Measurements from ENCODE around the gene SND1.

SND1 gene

GRCh38 chr7:127651556-127652332, at the start of gene SND1:
Gene SND1 (plus strand): TSS chr7:127652194. CDS start chr7:127652374, 180 bp downstream.
- peak; percentile 99 for DNase-seq

- DNase-seq = no peak
These were observed 43.5 kb upstream of the SND1 start for GRCh38 chr7:127608446-127608845.

DNA sequence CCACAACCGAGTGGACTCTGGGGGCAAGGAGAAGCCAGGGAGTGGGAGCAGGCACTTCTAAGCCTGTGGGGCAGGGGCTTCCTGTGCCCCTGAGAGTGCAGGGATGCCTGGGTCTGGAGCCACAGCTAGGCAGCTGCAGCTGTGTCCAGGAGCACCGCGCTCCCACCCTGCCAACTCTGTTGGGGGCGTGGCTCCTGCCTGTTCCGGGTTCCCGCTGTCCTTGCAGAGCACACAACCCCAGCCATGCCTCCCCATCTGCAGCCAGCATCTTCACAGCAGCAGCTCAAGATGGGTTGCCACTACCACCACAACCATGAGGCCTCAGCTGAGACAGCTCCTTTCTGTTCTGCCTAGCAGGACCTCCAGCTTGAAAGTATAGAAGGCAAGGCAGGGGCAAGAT, 42.7 kb upstream of the SND1 start:
- no peak for DNase-seq

DNA sequence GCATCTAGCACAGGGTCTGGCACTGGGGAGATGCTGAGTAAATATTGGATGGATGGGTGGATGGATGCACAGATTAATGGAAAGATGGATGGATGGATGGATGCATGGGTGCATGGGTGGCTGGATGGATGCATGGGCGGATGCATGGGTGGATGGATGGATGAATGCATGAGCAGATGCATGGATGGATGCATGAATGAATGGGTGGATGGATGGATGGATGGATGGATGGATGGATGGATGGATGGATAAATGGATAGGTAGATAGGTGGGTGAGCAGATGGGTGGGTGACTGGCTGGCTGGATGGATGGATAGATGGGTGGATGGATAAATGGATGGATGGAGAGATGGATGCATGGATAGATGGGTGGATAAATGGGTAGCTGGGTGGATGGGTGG, 39.7 kb upstream of the SND1 start:
- DNase-seq = no peak

GRCh38 chr7:127616724-127617123, 35.3 kb upstream of the SND1 start:
- no peak for DNase-seq

GRCh38 chr7:127618042-127618441, 34.0 kb upstream of the SND1 start, which contains the start of gene PAX4:
Gene PAX4 (minus strand): TSS chr7:127618142. CDS start chr7:127615928, 2,214 bp downstream.
- no peak for DNase-seq

DNA sequence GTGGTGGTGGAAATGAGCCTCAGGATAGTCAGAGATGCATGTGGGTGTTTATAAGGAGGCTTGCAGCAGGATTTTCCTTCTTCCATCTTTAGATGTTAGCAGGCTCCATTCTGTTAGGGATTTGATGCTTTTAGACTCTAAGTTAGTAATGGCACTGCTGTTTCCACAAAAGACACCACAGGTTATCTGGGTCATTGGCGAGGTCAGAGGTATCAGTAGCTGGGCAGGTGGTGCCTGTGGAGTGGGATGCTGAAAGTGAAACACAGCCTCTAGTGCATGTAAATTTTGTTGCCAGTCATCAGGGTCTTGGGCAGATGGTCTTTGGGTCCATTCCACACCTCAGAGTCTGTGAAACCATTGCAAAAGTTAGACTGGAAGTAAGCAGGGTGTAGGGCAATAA, 33.2 kb upstream of the SND1 start:
- no peak for DNase-seq

DNA sequence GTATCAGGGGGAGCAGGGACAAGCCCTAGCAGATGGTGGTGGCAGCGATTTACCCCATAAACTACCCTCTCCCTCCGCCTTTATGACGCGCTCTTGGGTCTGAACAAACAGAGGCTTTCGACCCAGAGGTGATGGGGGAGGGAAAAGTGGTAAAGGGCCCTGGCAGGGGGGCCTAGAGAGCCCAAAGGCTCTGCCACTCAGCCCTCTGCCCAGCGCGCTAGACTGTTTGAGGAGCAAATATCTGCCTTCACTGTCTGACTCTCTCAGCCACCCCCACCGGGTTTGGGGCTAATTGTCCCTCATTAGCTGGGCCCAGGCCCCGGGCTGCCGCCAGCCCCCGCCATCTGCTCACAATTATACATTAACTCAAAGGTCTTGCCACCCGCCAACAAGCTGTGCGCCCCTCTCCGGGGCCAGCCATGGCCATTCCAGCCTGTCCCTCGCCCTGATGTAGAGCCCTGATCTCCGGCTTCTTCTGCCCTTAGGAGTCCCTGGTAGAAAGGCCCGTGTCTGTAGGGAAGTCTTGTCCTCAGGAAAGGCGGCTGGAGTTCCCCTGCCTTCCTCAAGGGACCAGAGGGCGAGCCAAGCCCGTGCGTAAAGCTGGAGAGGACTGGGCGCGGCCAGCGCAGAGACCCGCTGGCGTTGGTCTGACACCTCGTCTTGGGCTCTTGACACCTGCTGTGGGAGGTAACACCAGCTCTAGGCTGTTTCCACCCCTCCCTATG, 32.2 kb upstream of the SND1 start:
- no peak for DNase-seq

DNA sequence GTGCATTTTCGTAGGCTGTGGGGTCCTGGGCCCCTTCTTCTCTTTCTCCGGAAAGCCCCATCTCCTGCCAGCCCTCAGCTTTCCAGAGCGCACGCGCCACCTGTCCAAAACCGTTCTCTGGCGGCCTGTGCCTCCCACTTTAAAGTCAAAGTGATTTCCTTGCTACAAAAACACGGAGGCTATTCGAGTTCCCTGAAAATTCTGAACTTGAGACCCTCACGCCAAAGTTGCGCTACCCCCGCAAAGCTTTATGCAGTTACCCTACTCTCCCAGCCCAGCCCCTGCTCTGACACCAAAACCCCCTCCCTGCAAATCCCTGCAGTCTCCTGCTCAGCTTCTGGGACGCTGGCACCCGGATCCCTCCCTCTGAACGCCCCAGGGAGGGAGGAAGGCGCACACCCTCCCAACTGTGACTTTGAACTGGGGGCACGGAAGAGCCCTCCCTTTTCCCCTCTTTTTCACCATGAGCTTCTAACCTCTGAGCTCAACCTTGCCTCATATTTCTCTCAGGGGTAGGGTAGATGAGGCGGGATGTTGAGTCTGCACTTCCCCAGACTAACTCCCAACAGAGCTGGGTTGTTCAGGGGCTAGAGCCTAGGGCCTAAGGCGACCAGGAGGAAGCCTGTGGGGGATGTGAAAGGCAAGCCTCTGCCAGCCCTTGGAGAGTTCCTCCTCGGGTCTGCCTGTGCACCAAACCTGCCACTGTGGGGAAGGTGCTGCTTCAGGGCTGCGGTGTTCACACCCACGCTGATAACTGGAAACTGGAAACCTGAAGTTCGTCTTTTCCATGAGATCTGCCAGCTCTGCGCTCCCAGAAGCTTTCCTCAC, 31.4 kb upstream of the SND1 start:
- DNase-seq = no peak

GRCh38 chr7:127625331-127625730, 26.7 kb upstream of the SND1 start:
- DNase-seq = no peak

GRCh38 chr7:127628445-127628844, 23.5 kb upstream of the SND1 start:
- DNase-seq = no peak

DNA sequence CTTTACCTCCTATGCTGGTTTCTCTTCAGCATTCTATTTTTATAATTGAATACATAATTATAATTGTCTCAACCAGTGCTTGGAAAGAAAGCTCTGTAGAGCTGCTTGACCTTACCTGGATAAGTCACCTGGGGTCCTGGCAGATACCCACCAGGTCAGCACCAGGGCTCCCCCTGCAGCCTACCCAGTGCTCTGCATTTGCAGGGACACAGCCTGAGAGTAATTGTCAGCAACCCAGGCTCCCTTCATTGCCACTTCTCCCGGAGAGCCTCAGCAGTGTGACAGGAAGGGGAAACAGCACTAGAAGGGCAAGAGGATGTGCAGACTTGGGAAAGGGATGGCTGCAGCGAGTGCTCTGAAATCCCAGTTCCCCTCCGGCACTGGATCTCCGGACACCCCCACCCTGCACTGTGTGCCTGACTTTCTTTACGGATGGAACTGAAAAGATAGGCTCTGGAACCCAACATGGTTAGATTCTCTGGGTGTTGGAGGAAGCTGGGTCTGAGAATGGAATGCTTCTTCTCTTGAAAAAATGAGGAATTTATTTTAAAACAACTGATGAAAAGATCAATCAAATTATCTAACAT, 22.6 kb upstream of the SND1 start:
- peak; percentile 66 for DNase-seq

GRCh38 chr7:127632276-127632910, 19.6 kb upstream of the SND1 start:
- no peak for DNase-seq

DNA sequence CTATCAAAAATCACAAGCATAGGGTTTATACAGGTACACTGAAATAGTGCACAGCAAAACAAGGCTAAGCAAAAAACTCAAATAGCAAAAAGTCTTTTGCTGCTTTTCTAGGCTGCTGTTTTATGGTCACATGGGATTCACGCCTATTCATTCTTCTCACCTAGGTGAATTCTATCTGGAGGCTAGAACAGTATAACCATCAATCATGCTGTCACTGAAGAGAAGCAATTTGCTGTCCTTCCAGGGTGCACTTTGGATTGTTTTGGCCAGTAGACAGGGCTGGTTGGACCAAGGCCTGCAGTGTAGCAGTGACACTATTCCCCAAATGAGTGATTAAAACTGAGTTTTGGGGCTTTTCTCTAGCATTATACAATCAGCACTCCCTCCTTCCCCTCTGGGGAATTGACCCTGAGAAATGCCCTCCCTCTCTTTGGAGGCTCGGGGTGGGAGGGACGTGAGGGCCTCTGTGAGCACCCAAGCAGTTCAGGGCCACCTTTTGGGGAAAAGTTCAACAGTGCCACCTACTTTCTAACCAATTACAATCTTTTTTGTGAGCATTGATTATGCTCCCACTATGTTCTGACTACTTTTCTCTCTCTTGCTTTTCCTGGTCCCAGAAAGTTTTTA, 16.2 kb upstream of the SND1 start:
- no peak for DNase-seq

GRCh38 chr7:127638197-127638596, 13.8 kb upstream of the SND1 start:
- no peak for DNase-seq

DNA sequence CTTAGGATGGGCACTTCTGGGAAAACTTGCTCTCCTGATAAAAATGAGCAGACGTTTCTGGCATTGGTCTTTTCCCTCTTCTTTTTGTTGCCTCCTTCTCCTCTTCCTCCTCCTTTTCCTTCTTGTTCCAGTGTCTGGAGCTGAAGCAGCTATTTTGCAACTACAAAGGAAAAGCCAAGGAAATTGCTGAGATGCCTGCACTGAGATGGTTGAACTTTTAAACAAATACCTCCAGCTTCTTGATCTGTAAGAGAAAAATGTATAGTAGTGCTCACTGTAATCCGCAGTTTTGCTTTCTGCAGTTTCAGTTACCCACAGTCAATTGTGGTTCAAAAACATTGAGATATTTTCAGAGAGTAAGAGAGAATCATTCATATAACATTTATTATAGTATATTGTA, 7.5 kb upstream of the SND1 start:
- DNase-seq = no peak

- no peak for DNase-seq
These were observed 4.4 kb upstream of the SND1 start for GRCh38 chr7:127647636-127648035.

DNA sequence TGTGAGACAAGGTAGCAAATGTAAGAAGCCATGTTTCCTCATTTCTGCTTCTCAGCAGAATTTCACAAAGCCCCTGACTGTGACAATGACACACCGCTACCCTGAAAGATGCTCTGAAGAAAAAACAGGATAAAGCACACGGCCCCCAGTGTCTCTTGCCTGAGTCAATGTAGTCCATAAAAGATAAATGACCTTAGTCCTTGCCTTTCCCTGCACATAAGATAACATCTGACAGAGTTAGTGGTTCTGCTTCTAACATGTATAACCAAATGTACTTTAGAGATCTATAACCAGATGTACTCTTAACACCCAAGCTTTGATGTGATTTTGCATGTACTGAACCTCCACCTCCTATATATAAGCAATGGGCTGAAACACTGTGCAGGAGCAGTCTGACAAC, 3.0 kb upstream of the SND1 start:
- no peak for DNase-seq

GRCh38 chr7:127650847-127651555, 993 bp upstream of the SND1 start:
- DNase-seq = peak; percentile 31

DNA sequence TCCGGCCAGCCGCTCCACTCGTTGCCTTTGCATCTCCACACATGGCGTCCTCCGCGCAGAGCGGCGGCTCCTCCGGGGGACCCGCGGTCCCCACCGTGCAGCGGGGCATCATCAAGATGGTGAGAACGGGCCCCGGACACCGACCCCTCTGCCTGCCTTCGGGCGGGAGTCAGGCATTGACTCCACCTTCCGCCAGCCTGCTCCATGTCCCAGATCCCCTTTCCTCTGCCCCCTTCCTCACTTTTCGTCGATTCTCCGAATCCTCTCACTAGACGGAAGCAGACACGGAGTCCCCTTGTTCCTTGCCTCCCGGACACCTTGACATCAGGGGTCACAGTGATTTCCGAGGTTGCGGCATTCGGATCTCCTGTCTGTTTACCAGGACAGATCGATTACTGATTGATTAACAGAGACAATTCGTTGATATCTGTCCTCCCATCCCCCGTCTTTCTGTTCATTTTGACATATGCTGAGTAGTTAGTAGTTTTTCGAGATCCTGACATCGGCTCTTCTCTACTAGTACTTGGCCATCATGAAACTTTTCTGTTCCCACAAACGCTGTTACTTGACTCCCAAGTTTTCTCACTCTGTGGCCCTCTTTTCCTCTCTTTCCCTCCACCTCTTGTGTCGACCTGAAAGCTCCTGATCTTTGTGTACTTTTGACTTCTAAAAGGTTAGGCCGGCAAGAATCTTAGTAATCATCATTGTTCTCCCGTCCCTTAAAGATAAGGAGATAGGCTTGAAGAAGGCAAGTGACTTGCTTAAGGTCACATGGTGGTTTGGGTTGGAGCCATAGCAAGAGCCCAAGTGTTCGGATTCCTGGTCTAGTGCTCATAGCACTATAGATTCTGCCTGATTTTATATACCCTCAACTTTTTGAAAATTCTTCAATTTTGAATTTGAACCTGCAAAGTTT, 597 bp downstream of the SND1 start:
- DNase-seq = no peak

Measured in stimulated activated CD8-positive, alpha-beta memory T cell treated with anti-CD3 and anti-CD28 coated beads, Interleukin-4, amount 100 ng/mL, for 48 hours (primary cell).